ENCODE measurements around the gene FOXE3. TPM values are rescaled to one million over a fixed set of nuclear protein-coding genes. Genes with fewer than 3 reads are reported as not detected.

FOXE3 gene
- total RNA-seq, 1 experiment from 2014 or later: 0.20 TPM

GRCh38 chr1:47402591-47402990 is 13.5 kb upstream of the FOXE3 start (continued):
- no peak for TF ChIP-seq REST (IDR thresholded peaks at IDR 0.05; ENCODE audit: low read depth)

- H2AFZ ChIP-seq (ENCODE audit: low read depth, low read length, poor library complexity, severe bottlenecking): no peak overlapping the region
- H3K4me2 ChIP-seq (ENCODE audit: low read length): no peak overlapping the region
- H3K36me3 ChIP-seq (ENCODE audit: control insufficient read depth in 1 of 2, insufficient read depth in 2 of 2, low read length in 2 of 2): no peaks in the 10 kb centered on the region
- H3K27ac ChIP-seq (ENCODE audit: low read depth, low read length): no peak overlapping the region
- ATAC-seq (no peak), DNase-seq (ENCODE audit: low read depth, low spot score) (no peak)
- no peak overlapping the region for H3K9ac ChIP-seq (ENCODE audit: low read length)
- no TSS peak for BruUV-seq (replicated peaks)
- no peaks in the 10 kb centered on the region for H3K79me2 ChIP-seq (ENCODE audit: insufficient read depth, low read length)
- intact Hi-C loops (cut with micrococcal nuclease): no loop called here
- H3K4me3 ChIP-seq (replicated peaks in 1 of 2; ENCODE audit: low read depth in 1 of 2, low read length in 2 of 2): no peak overlapping the region
- H3K27me3 ChIP-seq (ENCODE audit: insufficient read depth, low read length): no peaks in the 10 kb centered on the region
- H4K20me1 ChIP-seq (ENCODE audit: insufficient read depth): no peaks in the 10 kb centered on the region
- ChIA-PET RAD21 (ENCODE audit: low non-redundant PET in 1 of 2, low total read pairs in 2 of 2, uncharacterized antibody in 2 of 2, unreplicated experiment in 2 of 2) (no interaction called here), POLR2A (no interaction called here), CTCF (no interaction called here)
- no peaks in the 10 kb centered on the region for H3K9me2 ChIP-seq (ENCODE audit: insufficient read depth)
- TF ChIP-seq POLR2AphosphoS5 (IDR thresholded peaks at IDR 0.05; ENCODE audit: low read depth, low read length) (no peak), ELF1 (IDR thresholded peaks at IDR 0.05; ENCODE audit: borderline replicate concordance, low read depth) (no peak), RAD21 (IDR thresholded peaks at IDR 0.05; ENCODE audit: low read depth) (no peak), REST (IDR thresholded peaks at IDR 0.05; ENCODE audit: low read depth) (no peak), JUND (IDR thresholded peaks at IDR 0.05) (no peak), CEBPB (IDR thresholded peaks at IDR 0.05; ENCODE audit: low read depth) (no peak)
- TF ChIP-seq, protein P1, sequence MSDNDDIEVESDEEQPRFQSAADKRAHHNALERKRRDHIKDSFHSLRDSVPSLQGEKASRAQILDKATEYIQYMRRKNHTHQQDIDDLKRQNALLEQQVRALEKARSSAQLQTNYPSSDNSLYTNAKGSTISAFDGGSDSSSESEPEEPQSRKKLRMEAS (IDR thresholded peaks at IDR 0.05): no peak
- H3K9me3 ChIP-seq (ENCODE audit: control insufficient read depth in 1 of 2, insufficient read depth in 1 of 2, low read depth in 1 of 2, low read length in 2 of 2): no peaks in the 10 kb centered on the region
- no peaks in the 10 kb centered on the region for H3K4me1 ChIP-seq (ENCODE audit: control insufficient read depth in 1 of 2, insufficient read depth in 2 of 2, low read length in 2 of 2)
These were observed 12.7 kb upstream of the FOXE3 start for GRCh38 chr1:47403321-47403910.

All from HCT116 (cell line).